T-helper 1 cell treated with Interleukin-12 subunit alpha and Interleukin-12 subunit beta and Interleukin-4 antibody, amounts not matched to agents 30 μg/mL and 1 μg/mL, for 36 hours (primary cell): ENCODE results near the gene IL19.
"Not testable (repeated sequence)": the region's sequence is repeated elsewhere in the genome, so short reads cannot be mapped to it uniquely, and the experiment has no call there.

ENCODE experiments used
- H3K27ac Mint-ChIP-seq: one replicate; pipeline ENCODE4 v1.8.0; 2021; ENCODE audit warnings: mild to moderate bottlenecking, mixed read lengths
- H3K27me3 Mint-ChIP-seq: one replicate; pipeline ENCODE4 v1.8.0; 2021; ENCODE audit warnings: low read depth, mixed read lengths
- H3K36me3 Mint-ChIP-seq: one replicate; pipeline ENCODE4 v1.8.0; 2021; ENCODE audit warnings: low read depth, mixed read lengths
- H3K4me1 Mint-ChIP-seq: one replicate; pipeline ENCODE4 v1.8.0; 2021; ENCODE audit warnings: low read depth, mixed read lengths
- H3K4me3 Mint-ChIP-seq: one replicate; pipeline ENCODE4 v1.8.0; 2021; ENCODE audit warnings: mild to moderate bottlenecking, moderate library complexity, mixed read lengths
- H3K9me3 Mint-ChIP-seq: one replicate; pipeline ENCODE4 v1.8.0; 2021; ENCODE audit warnings: mixed read lengths

The IL19 gene

GRCh38 chr1:206853696-206854095 lies 83.1 kb downstream of the IL19 start:
- H3K9me3 Mint-ChIP-seq: peaks cover 25% of the 10 kb centered on the region
- H3K27ac Mint-ChIP-seq, H3K4me1 Mint-ChIP-seq, H3K4me3 Mint-ChIP-seq, H3K36me3 Mint-ChIP-seq: not testable (repeated sequence)
- peaks cover 61% of the 10 kb centered on the region for H3K27me3 Mint-ChIP-seq

GRCh38 chr1:206854401-206855129 lies 84.0 kb downstream of the IL19 start:
- Mint-ChIP-seq H3K27ac (no peak overlapping the region), H3K36me3 (no peaks in the 10 kb centered on the region), H3K27me3 (peaks cover 52% of the 10 kb centered on the region), H3K4me3 (no peak overlapping the region), H3K4me1 (peaks cover 6% of the 10 kb centered on the region), H3K9me3 (peaks cover 25% of the 10 kb centered on the region)

- Mint-ChIP-seq H3K4me3 (no peak overlapping the region), H3K36me3 (peaks cover 2% of the 10 kb centered on the region), H3K27ac (no peak overlapping the region), H3K4me1 (peaks cover 6% of the 10 kb centered on the region), H3K27me3 (peaks cover 45% of the 10 kb centered on the region), H3K9me3 (peaks cover 25% of the 10 kb centered on the region)
Measured at GRCh38 chr1:206855859-206856258, 85.3 kb downstream of the IL19 start.

GRCh38 chr1:206856674-206857464 lies 86.3 kb downstream of the IL19 start:
- H3K9me3 Mint-ChIP-seq: peaks cover 21% of the 10 kb centered on the region
- peaks cover 6% of the 10 kb centered on the region for H3K4me1 Mint-ChIP-seq
- peaks cover 2% of the 10 kb centered on the region for H3K36me3 Mint-ChIP-seq
- H3K27me3 Mint-ChIP-seq: peaks cover 45% of the 10 kb centered on the region
- H3K4me3 Mint-ChIP-seq: no peak overlapping the region
- no peak overlapping the region for H3K27ac Mint-ChIP-seq

DNA sequence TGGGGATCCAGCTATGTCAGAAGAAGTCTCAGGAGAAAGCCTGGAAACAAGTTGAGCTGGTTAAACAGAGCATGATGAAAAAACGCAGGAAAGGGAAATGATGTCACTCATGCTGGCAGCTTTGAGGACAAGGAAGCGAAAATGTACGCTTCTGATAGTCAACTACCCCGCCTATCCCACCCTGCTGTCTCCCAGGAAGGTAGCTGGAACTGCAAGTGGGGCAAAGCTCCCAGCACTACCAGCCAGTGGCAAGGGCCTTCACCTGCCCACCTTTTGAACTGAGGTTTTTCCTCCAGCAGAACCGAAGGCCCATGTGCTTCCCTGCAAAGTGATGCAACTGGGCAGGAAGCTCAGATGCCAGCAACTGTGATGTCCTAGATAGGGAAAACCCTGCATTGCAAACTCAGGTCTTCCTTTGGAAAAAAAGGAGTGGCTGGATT lies 88.5 kb downstream of the IL19 start:
- peaks cover 6% of the 10 kb centered on the region for H3K4me1 Mint-ChIP-seq
- H3K36me3 Mint-ChIP-seq: peaks cover 2% of the 10 kb centered on the region
- H3K27ac Mint-ChIP-seq: no peak overlapping the region
- H3K4me3 Mint-ChIP-seq: no peak overlapping the region
- peaks cover 35% of the 10 kb centered on the region for H3K27me3 Mint-ChIP-seq
- peaks cover 3% of the 10 kb centered on the region for H3K9me3 Mint-ChIP-seq

- Mint-ChIP-seq H3K9me3 (no peaks in the 10 kb centered on the region), H3K4me3 (no peak overlapping the region), H3K4me1 (peaks cover 9% of the 10 kb centered on the region), H3K27me3 (peaks cover 34% of the 10 kb centered on the region), H3K36me3 (peaks cover 2% of the 10 kb centered on the region), H3K27ac (no peak overlapping the region)
Measured at GRCh38 chr1:206860165-206860564, 89.6 kb downstream of the IL19 start.

DNA sequence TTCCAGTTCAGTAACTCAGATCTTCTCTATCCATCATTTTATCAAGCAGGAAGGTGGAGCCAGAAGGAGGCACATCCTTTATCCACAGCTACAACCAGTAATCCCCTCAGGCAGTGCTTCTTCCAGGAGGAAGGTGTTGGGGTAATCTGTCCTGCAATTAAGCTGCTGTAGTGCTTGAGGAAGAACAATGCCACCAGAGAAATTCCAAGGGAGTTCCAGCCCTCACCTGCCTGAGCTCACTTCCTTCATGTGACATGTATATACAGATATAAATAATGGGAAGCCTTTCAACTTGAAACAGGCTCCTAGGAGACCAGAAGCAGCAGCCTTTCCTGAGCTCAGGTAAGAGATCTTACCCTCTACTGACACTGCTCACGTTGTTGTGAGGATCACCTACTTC lies 92.7 kb downstream of the IL19 start:
- Mint-ChIP-seq H3K9me3 (no peaks in the 10 kb centered on the region), H3K4me1 (peaks cover 7% of the 10 kb centered on the region), H3K36me3 (peaks cover 2% of the 10 kb centered on the region), H3K4me3 (no peak overlapping the region), H3K27me3 (peaks cover 43% of the 10 kb centered on the region), H3K27ac (no peak overlapping the region)

DNA sequence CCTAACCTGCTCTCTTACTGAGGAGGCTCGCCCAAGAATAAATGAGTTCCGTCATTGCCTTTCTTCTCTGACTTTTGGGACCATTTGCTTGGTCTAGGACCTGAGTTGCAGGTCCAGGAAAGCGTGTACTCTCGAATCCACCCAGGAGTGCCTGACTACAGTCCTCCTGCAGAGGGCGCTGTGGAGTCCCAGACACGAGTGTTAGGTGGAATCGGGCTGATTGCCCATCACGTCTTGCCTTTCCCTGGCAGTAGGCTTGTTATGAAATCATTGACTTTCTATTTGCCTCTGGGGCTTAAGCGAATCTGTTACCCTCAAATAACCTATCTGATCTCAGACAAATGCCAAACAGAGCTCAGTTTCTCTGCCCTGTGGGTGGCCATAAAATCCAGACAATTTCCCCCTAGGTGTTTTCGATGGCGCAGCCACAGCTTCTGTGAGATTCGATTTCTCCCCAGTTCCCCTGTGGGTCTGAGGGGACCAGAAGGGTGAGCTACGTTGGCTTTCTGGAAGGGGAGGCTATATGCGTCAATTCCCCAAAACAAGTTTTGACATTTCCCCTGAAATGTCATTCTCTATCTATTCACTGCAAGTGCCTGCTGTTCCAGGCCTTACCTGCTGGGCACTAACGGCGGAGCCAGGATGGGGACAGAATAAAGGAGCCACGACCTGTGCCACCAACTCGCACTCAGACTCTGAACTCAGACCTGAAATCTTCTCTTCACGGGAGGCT lies 94.5 kb downstream of the IL19 start, which contains the start of gene IL20:
IL20 (plus strand) TSS at position 685 of the 733 bp plus-strand sequence. CDS start 230 bp downstream, outside the sequence.
- peaks cover 2% of the 10 kb centered on the region for H3K36me3 Mint-ChIP-seq
- no peaks in the 10 kb centered on the region for H3K9me3 Mint-ChIP-seq
- peaks cover 47% of the 10 kb centered on the region for H3K27me3 Mint-ChIP-seq
- H3K4me3 Mint-ChIP-seq: no peak within 1 kb of the TSS
- H3K4me1 Mint-ChIP-seq: peaks cover 2% of the 10 kb centered on the region
- H3K27ac Mint-ChIP-seq: no peak within 1 kb of the TSS

DNA sequence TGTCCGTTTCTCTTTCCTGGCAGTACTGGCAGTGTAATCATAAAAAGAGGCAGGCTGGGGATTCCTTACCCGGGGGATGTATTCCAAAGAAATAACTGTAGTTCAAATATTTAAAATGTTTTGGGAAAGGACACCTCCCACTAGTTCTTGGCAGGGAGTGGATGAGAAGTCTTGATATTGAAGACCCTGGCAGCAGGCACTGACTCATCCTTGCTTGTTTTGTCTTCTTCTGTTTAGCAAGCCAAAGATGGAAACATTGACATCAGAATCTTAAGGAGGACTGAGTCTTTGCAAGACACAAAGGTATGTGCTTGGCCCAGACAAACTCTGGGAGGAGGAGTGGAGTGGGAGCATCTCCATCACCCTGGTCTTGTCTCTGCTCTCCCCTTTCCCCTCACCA lies 95.5 kb downstream of the IL19 start:
- Mint-ChIP-seq H3K27me3 (peaks cover 40% of the 10 kb centered on the region), H3K9me3 (no peaks in the 10 kb centered on the region), H3K36me3 (no peaks in the 10 kb centered on the region), H3K4me3 (no peak overlapping the region), H3K4me1 (peaks cover 2% of the 10 kb centered on the region), H3K27ac (no peak overlapping the region)

DNA sequence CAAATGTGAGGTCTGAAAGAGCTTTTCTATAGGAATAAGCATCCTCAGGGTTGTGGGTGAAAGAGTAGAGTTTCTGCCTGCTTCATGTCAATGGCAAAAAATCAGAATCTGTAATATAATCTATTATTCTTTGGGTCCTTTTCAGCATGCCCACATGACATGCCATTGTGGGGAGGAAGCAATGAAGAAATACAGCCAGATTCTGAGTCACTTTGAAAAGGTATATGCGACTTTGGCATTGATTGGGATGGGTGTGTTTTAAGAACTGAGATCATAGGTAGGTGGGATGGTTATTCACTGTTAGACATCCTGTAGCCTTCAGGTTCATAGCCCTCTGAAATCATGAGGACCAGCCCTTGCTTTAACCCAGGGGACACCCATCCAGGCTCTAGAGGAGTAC lies 96.7 kb downstream of the IL19 start:
- H3K36me3 Mint-ChIP-seq: peaks cover 2% of the 10 kb centered on the region
- no peak overlapping the region for H3K4me3 Mint-ChIP-seq
- peaks cover 6% of the 10 kb centered on the region for H3K9me3 Mint-ChIP-seq
- no peak overlapping the region for H3K27ac Mint-ChIP-seq
- peaks cover 2% of the 10 kb centered on the region for H3K4me1 Mint-ChIP-seq
- H3K27me3 Mint-ChIP-seq: peaks cover 33% of the 10 kb centered on the region

- H3K4me1 Mint-ChIP-seq: peaks cover 2% of the 10 kb centered on the region
- H3K27me3 Mint-ChIP-seq: peaks cover 32% of the 10 kb centered on the region
- no peak overlapping the region for H3K27ac Mint-ChIP-seq
- no peak overlapping the region for H3K4me3 Mint-ChIP-seq
- peaks cover 3% of the 10 kb centered on the region for H3K36me3 Mint-ChIP-seq
- H3K9me3 Mint-ChIP-seq: peaks cover 8% of the 10 kb centered on the region
Measured at GRCh38 chr1:206867716-206868115, 97.1 kb downstream of the IL19 start.

DNA sequence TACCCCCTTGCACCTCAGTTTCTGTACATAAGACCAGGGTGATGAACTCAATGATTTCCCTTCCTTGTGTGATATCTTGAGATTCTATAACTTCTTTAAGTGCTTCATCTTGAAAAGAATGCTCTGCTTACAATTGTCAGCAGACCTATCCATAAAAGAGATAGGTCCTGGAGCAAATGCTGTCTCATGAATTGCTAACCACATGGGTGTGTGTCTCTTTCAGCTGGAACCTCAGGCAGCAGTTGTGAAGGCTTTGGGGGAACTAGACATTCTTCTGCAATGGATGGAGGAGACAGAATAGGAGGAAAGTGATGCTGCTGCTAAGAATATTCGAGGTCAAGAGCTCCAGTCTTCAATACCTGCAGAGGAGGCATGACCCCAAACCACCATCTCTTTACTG lies 97.7 kb downstream of the IL19 start:
- peaks cover 2% of the 10 kb centered on the region for H3K4me1 Mint-ChIP-seq
- H3K36me3 Mint-ChIP-seq: peaks cover 3% of the 10 kb centered on the region
- peaks cover 26% of the 10 kb centered on the region for H3K27me3 Mint-ChIP-seq
- H3K27ac Mint-ChIP-seq: no peak overlapping the region
- peaks cover 10% of the 10 kb centered on the region for H3K9me3 Mint-ChIP-seq
- no peak overlapping the region for H3K4me3 Mint-ChIP-seq

GRCh38 chr1:206872139-206872538 lies 101.6 kb downstream of the IL19 start:
- H3K27ac Mint-ChIP-seq: no peak overlapping the region
- H3K9me3 Mint-ChIP-seq: peaks cover 34% of the 10 kb centered on the region
- peaks cover 9% of the 10 kb centered on the region for H3K36me3 Mint-ChIP-seq
- H3K4me3 Mint-ChIP-seq: no peak overlapping the region
- peaks cover 22% of the 10 kb centered on the region for H3K27me3 Mint-ChIP-seq
- no peaks in the 10 kb centered on the region for H3K4me1 Mint-ChIP-seq

- Mint-ChIP-seq H3K27ac (no peak overlapping the region), H3K9me3 (peaks cover 47% of the 10 kb centered on the region), H3K36me3 (peaks cover 16% of the 10 kb centered on the region), H3K4me1 (no peaks in the 10 kb centered on the region), H3K27me3 (peaks cover 12% of the 10 kb centered on the region), H3K4me3 (no peak overlapping the region)
Measured at GRCh38 chr1:206873603-206874188, 103.1 kb downstream of the IL19 start.
